Thyroid gland (tissue), 4 donors: ENCODE results near the gene GAPDHS.

Experiments used
- POLR2A ChIP-seq, 2 donors: fragments of 450-650 bp; IDR thresholded peaks; one replicate each; pipeline ENCODE4 v1.6.1; 2017; ENCODE audit warnings: antibody characterized with exemption in 2 of 2, mild to moderate bottlenecking in 2 of 2, moderate library complexity in 1 of 2
- TF ChIP-seq, protein P1 (sequence below), 6 experiments: fragments of 200-600 bp in 3 of 6; fragments of 450-650 bp in 3 of 6; sonication (generic) in 3 of 6; IDR thresholded peaks; one replicate each; pipeline ENCODE4 v1.5.1; 2016 to 2019; ENCODE audit warnings: antibody characterized with exemption in 6 of 6, mild to moderate bottlenecking in 2 of 6, inconsistent platforms in 1 of 6, moderate library complexity in 1 of 6

DNA sequence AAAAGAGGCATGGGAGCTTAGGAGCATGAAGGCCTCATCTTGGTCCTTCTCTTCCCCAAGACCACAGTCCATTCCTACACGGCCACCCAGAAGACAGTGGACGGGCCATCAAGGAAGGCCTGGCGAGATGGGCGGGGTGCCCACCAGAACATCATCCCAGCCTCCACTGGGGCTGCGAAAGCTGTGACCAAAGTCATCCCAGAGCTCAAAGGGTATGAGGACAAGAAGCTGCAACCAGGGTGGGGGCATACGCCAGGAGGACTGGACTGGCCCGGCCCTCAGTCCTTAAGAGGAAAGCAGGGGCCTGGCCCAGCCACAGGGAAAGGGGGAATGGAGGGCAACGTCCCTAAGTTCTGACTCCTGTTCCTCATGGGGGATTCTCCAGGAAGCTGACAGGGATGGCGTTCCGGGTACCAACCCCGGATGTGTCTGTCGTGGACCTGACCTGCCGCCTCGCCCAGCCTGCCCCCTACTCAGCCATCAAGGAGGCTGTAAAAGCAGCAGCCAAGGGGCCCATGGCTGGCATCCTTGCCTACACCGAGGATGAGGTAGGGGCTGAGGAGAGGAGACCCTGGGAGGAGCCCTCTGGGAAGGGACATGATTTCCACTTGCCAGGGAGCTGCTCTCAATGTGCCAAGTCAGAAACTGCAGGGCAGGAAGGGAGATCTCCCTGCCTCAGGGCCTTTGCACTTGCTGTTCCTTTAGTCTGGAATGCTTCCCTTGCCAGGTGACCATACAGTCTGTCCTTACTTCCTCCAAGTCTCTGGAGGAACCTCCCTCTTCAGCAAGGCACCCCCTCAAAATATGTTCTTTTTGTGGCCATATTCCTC is 10.2 kb downstream of the GAPDHS start:
- no peak for TF ChIP-seq POLR2A (IDR thresholded peaks at IDR 0.05)
- TF ChIP-seq, protein P1, sequence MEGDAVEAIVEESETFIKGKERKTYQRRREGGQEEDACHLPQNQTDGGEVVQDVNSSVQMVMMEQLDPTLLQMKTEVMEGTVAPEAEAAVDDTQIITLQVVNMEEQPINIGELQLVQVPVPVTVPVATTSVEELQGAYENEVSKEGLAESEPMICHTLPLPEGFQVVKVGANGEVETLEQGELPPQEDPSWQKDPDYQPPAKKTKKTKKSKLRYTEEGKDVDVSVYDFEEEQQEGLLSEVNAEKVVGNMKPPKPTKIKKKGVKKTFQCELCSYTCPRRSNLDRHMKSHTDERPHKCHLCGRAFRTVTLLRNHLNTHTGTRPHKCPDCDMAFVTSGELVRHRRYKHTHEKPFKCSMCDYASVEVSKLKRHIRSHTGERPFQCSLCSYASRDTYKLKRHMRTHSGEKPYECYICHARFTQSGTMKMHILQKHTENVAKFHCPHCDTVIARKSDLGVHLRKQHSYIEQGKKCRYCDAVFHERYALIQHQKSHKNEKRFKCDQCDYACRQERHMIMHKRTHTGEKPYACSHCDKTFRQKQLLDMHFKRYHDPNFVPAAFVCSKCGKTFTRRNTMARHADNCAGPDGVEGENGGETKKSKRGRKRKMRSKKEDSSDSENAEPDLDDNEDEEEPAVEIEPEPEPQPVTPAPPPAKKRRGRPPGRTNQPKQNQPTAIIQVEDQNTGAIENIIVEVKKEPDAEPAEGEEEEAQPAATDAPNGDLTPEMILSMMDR (IDR thresholded peaks at IDR 0.05), result no peak
